GM23338 (cell line): ENCODE results near the gene SEMG1.

Experiments used
- EZH2 ChIP-seq: fragments of 200-600 bp; sonication (generic); IDR thresholded peaks from one replicate; pipeline ENCODE4 v1.8.0; 2017; ENCODE audit warnings: antibody characterized with exemption, mild to moderate bottlenecking, low read depth; ENCODE audit not compliant: unreplicated experiment
- JUNB ChIP-seq: IDR thresholded peaks from one replicate; pipeline ENCODE4 v1.6.1; 2016; ENCODE audit warnings: antibody characterized with exemption; ENCODE audit not compliant: unreplicated experiment
- POLR2AphosphoS5 ChIP-seq: IDR thresholded peaks from 2 replicates; pipeline ENCODE4 v1.6.1; 2016; ENCODE audit warnings: antibody characterized with exemption, low read depth
- TF ChIP-seq, protein P1 (sequence below), 2 experiments: fragments of 200-600 bp in 1 of 2; sonication (generic) in 1 of 2; conservative IDR thresholded peaks; 2 replicates each; pipeline versions ENCODE4 v1.5.1 to v1.6.1; 2016 to 2017; ENCODE audit warnings: antibody characterized with exemption in 2 of 2, low read depth in 2 of 2, mild to moderate bottlenecking in 2 of 2, moderate library complexity in 1 of 2
- TF ChIP-seq, protein P2 (sequence below): fragments of 250-450 bp; sonication (Bioruptor Pico); IDR thresholded peaks from 2 replicates; pipeline ENCODE4 v1.5.0; 2020; ENCODE audit warnings: mild to moderate bottlenecking, moderate library complexity
- TF ChIP-seq, protein P3 (sequence below): IDR thresholded peaks from one replicate; pipeline ENCODE4 v1.6.1; 2018; ENCODE audit warnings: antibody characterized with exemption; ENCODE audit not compliant: unreplicated experiment

DNA sequence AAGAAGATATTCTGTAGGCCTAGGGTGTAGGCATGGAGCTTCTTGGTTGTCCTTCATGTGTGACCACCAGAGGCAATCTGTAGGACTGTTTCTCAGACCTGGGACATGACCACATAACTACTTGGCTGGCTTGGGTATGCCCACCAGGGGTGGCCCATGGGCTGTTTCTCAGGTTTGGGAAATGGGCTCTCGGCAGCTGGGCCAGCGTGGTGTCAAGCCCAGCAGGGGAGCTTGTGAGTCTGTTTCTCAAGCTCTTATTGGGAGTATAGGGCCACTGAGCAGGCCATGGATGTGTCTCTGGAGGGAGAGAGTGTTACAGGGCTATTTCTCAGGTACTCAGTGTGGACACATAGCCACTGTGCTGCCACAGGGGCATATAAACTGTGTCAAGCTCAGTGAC is 11.8 kb downstream of the SEMG1 start:
- no peak for TF ChIP-seq JUNB
- TF ChIP-seq EZH2, result no peak
- TF ChIP-seq, protein P1, sequence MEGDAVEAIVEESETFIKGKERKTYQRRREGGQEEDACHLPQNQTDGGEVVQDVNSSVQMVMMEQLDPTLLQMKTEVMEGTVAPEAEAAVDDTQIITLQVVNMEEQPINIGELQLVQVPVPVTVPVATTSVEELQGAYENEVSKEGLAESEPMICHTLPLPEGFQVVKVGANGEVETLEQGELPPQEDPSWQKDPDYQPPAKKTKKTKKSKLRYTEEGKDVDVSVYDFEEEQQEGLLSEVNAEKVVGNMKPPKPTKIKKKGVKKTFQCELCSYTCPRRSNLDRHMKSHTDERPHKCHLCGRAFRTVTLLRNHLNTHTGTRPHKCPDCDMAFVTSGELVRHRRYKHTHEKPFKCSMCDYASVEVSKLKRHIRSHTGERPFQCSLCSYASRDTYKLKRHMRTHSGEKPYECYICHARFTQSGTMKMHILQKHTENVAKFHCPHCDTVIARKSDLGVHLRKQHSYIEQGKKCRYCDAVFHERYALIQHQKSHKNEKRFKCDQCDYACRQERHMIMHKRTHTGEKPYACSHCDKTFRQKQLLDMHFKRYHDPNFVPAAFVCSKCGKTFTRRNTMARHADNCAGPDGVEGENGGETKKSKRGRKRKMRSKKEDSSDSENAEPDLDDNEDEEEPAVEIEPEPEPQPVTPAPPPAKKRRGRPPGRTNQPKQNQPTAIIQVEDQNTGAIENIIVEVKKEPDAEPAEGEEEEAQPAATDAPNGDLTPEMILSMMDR (conservative IDR thresholded peaks at IDR 0.05; ENCODE audit: low read depth in 2 of 2), result no peak
- TF ChIP-seq POLR2AphosphoS5, result no peak
- TF ChIP-seq, protein P2, sequence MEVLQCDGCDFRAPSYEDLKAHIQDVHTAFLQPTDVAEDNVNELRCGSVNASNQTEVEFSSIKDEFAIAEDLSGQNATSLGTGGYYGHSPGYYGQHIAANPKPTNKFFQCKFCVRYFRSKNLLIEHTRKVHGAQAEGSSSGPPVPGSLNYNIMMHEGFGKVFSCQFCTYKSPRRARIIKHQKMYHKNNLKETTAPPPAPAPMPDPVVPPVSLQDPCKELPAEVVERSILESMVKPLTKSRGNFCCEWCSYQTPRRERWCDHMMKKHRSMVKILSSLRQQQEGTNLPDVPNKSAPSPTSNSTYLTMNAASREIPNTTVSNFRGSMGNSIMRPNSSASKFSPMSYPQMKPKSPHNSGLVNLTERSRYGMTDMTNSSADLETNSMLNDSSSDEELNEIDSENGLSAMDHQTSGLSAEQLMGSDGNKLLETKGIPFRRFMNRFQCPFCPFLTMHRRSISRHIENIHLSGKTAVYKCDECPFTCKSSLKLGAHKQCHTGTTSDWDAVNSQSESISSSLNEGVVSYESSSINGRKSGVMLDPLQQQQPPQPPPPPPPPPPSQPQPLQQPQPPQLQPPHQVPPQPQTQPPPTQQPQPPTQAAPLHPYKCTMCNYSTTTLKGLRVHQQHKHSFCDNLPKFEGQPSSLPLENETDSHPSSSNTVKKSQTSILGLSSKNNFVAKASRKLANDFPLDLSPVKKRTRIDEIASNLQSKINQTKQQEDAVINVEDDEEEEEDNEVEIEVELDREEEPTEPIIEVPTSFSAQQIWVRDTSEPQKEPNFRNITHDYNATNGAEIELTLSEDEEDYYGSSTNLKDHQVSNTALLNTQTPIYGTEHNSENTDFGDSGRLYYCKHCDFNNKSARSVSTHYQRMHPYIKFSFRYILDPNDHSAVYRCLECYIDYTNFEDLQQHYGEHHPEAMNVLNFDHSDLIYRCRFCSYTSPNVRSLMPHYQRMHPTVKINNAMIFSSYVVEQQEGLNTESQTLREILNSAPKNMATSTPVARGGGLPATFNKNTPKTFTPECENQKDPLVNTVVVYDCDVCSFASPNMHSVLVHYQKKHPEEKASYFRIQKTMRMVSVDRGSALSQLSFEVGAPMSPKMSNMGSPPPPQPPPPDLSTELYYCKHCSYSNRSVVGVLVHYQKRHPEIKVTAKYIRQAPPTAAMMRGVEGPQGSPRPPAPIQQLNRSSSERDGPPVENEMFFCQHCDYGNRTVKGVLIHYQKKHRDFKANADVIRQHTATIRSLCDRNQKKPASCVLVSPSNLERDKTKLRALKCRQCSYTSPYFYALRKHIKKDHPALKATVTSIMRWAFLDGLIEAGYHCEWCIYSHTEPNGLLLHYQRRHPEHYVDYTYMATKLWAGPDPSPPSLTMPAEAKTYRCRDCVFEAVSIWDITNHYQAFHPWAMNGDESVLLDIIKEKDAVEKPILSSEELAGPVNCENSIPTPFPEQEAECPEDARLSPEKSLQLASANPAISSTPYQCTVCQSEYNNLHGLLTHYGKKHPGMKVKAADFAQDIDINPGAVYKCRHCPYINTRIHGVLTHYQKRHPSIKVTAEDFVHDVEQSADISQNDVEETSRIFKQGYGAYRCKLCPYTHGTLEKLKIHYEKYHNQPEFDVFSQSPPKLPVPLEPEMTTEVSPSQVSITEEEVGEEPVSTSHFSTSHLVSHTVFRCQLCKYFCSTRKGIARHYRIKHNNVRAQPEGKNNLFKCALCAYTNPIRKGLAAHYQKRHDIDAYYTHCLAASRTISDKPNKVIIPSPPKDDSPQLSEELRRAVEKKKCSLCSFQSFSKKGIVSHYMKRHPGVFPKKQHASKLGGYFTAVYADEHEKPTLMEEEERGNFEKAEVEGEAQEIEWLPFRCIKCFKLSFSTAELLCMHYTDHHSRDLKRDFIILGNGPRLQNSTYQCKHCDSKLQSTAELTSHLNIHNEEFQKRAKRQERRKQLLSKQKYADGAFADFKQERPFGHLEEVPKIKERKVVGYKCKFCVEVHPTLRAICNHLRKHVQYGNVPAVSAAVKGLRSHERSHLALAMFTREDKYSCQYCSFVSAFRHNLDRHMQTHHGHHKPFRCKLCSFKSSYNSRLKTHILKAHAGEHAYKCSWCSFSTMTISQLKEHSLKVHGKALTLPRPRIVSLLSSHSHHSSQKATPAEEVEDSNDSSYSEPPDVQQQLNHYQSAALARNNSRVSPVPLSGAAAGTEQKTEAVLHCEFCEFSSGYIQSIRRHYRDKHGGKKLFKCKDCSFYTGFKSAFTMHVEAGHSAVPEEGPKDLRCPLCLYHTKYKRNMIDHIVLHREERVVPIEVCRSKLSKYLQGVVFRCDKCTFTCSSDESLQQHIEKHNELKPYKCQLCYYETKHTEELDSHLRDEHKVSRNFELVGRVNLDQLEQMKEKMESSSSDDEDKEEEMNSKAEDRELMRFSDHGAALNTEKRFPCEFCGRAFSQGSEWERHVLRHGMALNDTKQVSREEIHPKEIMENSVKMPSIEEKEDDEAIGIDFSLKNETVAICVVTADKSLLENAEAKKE, result no peak
- TF ChIP-seq, protein P3, sequence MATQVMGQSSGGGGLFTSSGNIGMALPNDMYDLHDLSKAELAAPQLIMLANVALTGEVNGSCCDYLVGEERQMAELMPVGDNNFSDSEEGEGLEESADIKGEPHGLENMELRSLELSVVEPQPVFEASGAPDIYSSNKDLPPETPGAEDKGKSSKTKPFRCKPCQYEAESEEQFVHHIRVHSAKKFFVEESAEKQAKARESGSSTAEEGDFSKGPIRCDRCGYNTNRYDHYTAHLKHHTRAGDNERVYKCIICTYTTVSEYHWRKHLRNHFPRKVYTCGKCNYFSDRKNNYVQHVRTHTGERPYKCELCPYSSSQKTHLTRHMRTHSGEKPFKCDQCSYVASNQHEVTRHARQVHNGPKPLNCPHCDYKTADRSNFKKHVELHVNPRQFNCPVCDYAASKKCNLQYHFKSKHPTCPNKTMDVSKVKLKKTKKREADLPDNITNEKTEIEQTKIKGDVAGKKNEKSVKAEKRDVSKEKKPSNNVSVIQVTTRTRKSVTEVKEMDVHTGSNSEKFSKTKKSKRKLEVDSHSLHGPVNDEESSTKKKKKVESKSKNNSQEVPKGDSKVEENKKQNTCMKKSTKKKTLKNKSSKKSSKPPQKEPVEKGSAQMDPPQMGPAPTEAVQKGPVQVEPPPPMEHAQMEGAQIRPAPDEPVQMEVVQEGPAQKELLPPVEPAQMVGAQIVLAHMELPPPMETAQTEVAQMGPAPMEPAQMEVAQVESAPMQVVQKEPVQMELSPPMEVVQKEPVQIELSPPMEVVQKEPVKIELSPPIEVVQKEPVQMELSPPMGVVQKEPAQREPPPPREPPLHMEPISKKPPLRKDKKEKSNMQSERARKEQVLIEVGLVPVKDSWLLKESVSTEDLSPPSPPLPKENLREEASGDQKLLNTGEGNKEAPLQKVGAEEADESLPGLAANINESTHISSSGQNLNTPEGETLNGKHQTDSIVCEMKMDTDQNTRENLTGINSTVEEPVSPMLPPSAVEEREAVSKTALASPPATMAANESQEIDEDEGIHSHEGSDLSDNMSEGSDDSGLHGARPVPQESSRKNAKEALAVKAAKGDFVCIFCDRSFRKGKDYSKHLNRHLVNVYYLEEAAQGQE, result no peak
